ENCODE data around the gene MARCHF7.

DNA sequence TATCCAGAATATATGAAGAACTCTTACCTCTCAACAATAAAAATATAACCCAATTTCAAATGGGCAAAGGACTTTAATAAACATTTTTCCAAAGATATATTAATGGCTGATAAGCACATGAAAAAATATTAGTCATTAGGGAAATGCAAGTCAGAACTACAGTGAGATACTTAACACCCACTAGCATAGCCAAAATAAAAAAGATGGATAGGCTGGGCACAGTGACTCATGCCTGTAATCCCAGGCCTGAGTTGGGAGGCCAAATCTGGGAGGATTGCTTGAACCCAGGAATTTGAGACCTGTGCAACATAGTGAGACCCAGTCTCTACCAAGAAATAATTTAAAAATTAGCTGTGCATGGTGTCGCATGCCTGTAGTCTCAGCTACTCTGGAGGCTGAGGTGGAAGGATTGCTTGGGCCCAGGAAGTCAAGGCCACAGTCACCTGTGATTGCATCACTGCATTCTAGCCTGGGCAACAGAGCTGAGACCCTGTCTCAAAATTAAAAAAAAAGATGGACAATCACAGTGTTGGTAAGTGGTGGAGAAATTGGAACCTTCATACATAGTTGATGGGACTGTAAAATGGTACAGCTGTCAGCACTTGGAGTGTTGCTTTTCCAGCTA lies 25.1 kb downstream of the MARCHF7 start:
- TF ChIP-seq EZH2 (IDR thresholded peaks at IDR 0.05; ENCODE audit: low read length, unreplicated experiment) = no peak
- TF ChIP-seq, protein P1, sequence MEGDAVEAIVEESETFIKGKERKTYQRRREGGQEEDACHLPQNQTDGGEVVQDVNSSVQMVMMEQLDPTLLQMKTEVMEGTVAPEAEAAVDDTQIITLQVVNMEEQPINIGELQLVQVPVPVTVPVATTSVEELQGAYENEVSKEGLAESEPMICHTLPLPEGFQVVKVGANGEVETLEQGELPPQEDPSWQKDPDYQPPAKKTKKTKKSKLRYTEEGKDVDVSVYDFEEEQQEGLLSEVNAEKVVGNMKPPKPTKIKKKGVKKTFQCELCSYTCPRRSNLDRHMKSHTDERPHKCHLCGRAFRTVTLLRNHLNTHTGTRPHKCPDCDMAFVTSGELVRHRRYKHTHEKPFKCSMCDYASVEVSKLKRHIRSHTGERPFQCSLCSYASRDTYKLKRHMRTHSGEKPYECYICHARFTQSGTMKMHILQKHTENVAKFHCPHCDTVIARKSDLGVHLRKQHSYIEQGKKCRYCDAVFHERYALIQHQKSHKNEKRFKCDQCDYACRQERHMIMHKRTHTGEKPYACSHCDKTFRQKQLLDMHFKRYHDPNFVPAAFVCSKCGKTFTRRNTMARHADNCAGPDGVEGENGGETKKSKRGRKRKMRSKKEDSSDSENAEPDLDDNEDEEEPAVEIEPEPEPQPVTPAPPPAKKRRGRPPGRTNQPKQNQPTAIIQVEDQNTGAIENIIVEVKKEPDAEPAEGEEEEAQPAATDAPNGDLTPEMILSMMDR (conservative IDR thresholded peaks at IDR 0.05; ENCODE audit: low read depth, low read length) = no peak
